A673 (cell line): Measurements from ENCODE around the gene VDR. TPM values are rescaled to one million over a fixed set of nuclear protein-coding genes. Genes with fewer than 3 reads are reported as not detected.

ENCODE experiments used
- BruUV-seq: library from RNA; stranded (reverse); fragments of 400-500 nt; replicated peaks from 2 replicates; lab custom pipeline; 2021; lab: Mats Ljungman, UMichigan
- CTCF ChIA-PET: fragments of 300-600 bp; sonication (Branson Sonifier 250); formaldehyde crosslinking; loops from one replicate; lab custom pipeline; 2022; ENCODE audit warnings: antibody characterized with exemption; lab: Charles Lee
- POLR2A ChIA-PET: fragments of 300-600 bp; sonication (Branson Sonifier 250); formaldehyde crosslinking; loops from one replicate; lab custom pipeline; 2022; ENCODE audit warnings: antibody characterized with exemption; ENCODE audit not compliant: low non-redundant PET; lab: Charles Lee
- DNase-seq: peaks from one replicate; pipeline ENCODE4 v3.0.0-alpha.2; 2015; ENCODE audit warnings: low spot score
- H3K27ac ChIP-seq: fragments of 200-600 bp; sonication (generic); 2 replicates; pipeline ENCODE4 v1.5.1; 2016; ENCODE audit warnings: mixed run types, low read depth, mild to moderate bottlenecking, mixed read lengths, antibody characterized with exemption, low read length; ENCODE audit not compliant: poor library complexity, severe bottlenecking
- H3K27me3 ChIP-seq: fragments of 200-600 bp; sonication (generic); replicated peaks from 2 replicates; pipeline ENCODE4 v1.6.1; 2017; ENCODE audit warnings: mixed run types, low read depth, mild to moderate bottlenecking, mixed read lengths, antibody characterized with exemption, low read length; ENCODE audit not compliant: insufficient read depth, poor library complexity
- H3K36me3 ChIP-seq: fragments of 200-600 bp; sonication (generic); 2 replicates; pipeline ENCODE4 v1.6.1; 2016; ENCODE audit warnings: mixed run types, mild to moderate bottlenecking, mixed read lengths, antibody characterized with exemption, low read length; ENCODE audit not compliant: insufficient read depth, poor library complexity, severe bottlenecking
- H3K4me1 ChIP-seq: fragments of 200-600 bp; sonication (generic); 2 replicates; pipeline ENCODE4 v1.6.1; 2017; ENCODE audit warnings: mixed run types, mild to moderate bottlenecking, mixed read lengths, antibody characterized with exemption, low read length; ENCODE audit not compliant: insufficient read depth, poor library complexity, severe bottlenecking
- H3K4me3 ChIP-seq: fragments of 200-600 bp; sonication (generic); 2 replicates; pipeline ENCODE4 v1.5.1; 2016; ENCODE audit warnings: low read depth, mixed run types, mild to moderate bottlenecking, mixed read lengths, low read length; ENCODE audit not compliant: poor library complexity, severe bottlenecking
- H3K9me3 ChIP-seq: fragments of 200-600 bp; sonication (generic); 2 replicates; pipeline ENCODE4 v1.6.1; 2016; ENCODE audit warnings: mixed run types, low read depth, mild to moderate bottlenecking, mixed read lengths, antibody characterized with exemption, low read length; ENCODE audit not compliant: poor library complexity, severe bottlenecking
- EZH2 ChIP-seq: fragments of 200-600 bp; sonication (generic); IDR thresholded peaks from 2 replicates; pipeline ENCODE4 v1.6.1; 2017; ENCODE audit warnings: borderline replicate concordance, low read depth, mild to moderate bottlenecking, mixed read lengths, antibody characterized with exemption, low read length; ENCODE audit not compliant: poor library complexity, severe bottlenecking
- intact Hi-C: fragments of 100-400 bp; cut with micrococcal nuclease; formaldehyde crosslinking; loops from one replicate; pipeline ENCODE4 v1.10.0; 2022; ENCODE audit not compliant: unreplicated experiment
- total RNA-seq: library from RNA; stranded (reverse); gene quantifications from 2 replicates; pipeline ENCODE4 v1.2.3, GENCODE V29; 2021
- TF ChIP-seq, protein P1 (sequence below): fragments of 300-800, 200-600 bp; sonication (generic); conservative IDR thresholded peaks from 2 replicates; pipeline ENCODE4 v1.5.1; 2017; ENCODE audit warnings: low read depth, mild to moderate bottlenecking, antibody characterized with exemption, low read length, moderate library complexity, mixed read lengths

VDR gene
- total RNA-seq, 1 experiment from 2014 or later: 0.43 TPM

- H3K27ac ChIP-seq: no peak overlapping the region
Measured at GRCh38 chr12:47949441-47950341, 44.9 kb upstream of the VDR start.

GRCh38 chr12:47947341-47947740 is 42.5 kb upstream of the VDR start:
- DNase-seq: no peak

More at GRCh38 chr12:47949441-47950341, 44.9 kb upstream of the VDR start:
- intact Hi-C loops: loop anchor here (1.0 kb wide), 1 partner anchor 234 kb away; no protein-coding TSS in a partner anchor
- Histone ChIP-seq H3K9me3 (no peaks in the 10 kb centered on the region), H3K4me1 (no peaks in the 10 kb centered on the region), H3K4me3 (no peak overlapping the region), H3K27me3 (no peaks in the 10 kb centered on the region), H3K36me3 (no peaks in the 10 kb centered on the region)
- CTCF ChIA-PET: interaction anchor here (0.6 to 1.8 kb wide), 5 partner anchors 14 to 669 kb away, joined by 3 to 11 read pairs (median 4); partner anchors contain the start of genes TMEM106C and VDR
- TF ChIP-seq, protein P1, sequence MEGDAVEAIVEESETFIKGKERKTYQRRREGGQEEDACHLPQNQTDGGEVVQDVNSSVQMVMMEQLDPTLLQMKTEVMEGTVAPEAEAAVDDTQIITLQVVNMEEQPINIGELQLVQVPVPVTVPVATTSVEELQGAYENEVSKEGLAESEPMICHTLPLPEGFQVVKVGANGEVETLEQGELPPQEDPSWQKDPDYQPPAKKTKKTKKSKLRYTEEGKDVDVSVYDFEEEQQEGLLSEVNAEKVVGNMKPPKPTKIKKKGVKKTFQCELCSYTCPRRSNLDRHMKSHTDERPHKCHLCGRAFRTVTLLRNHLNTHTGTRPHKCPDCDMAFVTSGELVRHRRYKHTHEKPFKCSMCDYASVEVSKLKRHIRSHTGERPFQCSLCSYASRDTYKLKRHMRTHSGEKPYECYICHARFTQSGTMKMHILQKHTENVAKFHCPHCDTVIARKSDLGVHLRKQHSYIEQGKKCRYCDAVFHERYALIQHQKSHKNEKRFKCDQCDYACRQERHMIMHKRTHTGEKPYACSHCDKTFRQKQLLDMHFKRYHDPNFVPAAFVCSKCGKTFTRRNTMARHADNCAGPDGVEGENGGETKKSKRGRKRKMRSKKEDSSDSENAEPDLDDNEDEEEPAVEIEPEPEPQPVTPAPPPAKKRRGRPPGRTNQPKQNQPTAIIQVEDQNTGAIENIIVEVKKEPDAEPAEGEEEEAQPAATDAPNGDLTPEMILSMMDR: peak; percentile 91
- TF ChIP-seq EZH2: no peak
- BruUV-seq: no TSS peak
- DNase-seq: peak; percentile 84
- POLR2A ChIA-PET: interaction anchor here (0.6 kb wide), 1 partner anchor 853 kb away, joined by 3 read pairs; no protein-coding TSS in a partner anchor

More at GRCh38 chr12:47947341-47947740, 42.5 kb upstream of the VDR start:
- TF ChIP-seq, protein P1: no peak
- TF ChIP-seq EZH2: no peak
- H3K4me3 ChIP-seq: no peak overlapping the region
- no peaks in the 10 kb centered on the region for H3K4me1 ChIP-seq
- no peaks in the 10 kb centered on the region for H3K9me3 ChIP-seq
- intact Hi-C loops: no loop called here
- no peaks in the 10 kb centered on the region for H3K36me3 ChIP-seq
- ChIA-PET POLR2A (interaction anchor here (0.5 to 0.6 kb wide), 2 partner anchors 217 to 684 kb away, joined by 3 to 6 read pairs; no protein-coding TSS in a partner anchor), CTCF (interaction anchor here (0.5 kb wide), 1 partner anchor 81 kb away, joined by 3 read pairs; no protein-coding TSS in a partner anchor)
- H3K27ac ChIP-seq: no peak overlapping the region
- H3K27me3 ChIP-seq: no peaks in the 10 kb centered on the region
- BruUV-seq: no TSS peak
